HepG2 (cell line): ENCODE results near the gene FLYWCH1. TPM values are rescaled to one million over a fixed set of nuclear protein-coding genes. Genes with fewer than 3 reads are reported as not detected.

ENCODE experiments used
- FOXP4 ChIP-seq: sonication (generic); formaldehyde crosslinking; IDR thresholded peaks from 2 replicates; pipeline ENCODE4 v1.4.0; 2020; ENCODE audit warnings: missing genetic modification reagents
- GABPA ChIP-seq, 2 experiments: IDR thresholded peaks; 2 replicates each; pipeline ENCODE4 v1.6.1; 2011 to 2016; ENCODE audit warnings: low read depth in 2 of 2, low read length in 1 of 2, missing biosample characterization in 1 of 2, missing genetic modification characterization in 1 of 2
- GFI1 ChIP-seq: sonication (generic); formaldehyde crosslinking; IDR thresholded peaks from 2 replicates; pipeline ENCODE4 v1.5.0; 2020; ENCODE audit warnings: missing genetic modification reagents, mild to moderate bottlenecking, borderline replicate concordance
- NFE2L2 ChIP-seq: fragments of 150-350 bp; IDR thresholded peaks from 2 replicates; pipeline ENCODE4 v1.6.1; 2014; ENCODE audit warnings: low read length
- NFKBIZ ChIP-seq: IDR thresholded peaks from 2 replicates; pipeline ENCODE4 v1.6.1; 2018; ENCODE audit warnings: missing genetic modification reagents, missing compliant biosample characterization
- NR2C2 ChIP-seq: sonication (generic); formaldehyde crosslinking; IDR thresholded peaks from 2 replicates; pipeline ENCODE4 v1.4.0; 2020; ENCODE audit warnings: missing genetic modification reagents, mild to moderate bottlenecking, moderate library complexity, borderline replicate concordance
- SPEN ChIP-seq: sonication (generic); formaldehyde crosslinking; IDR thresholded peaks from 2 replicates; pipeline ENCODE4 v1.5.1; 2020; ENCODE audit warnings: low read depth, mild to moderate bottlenecking, missing genetic modification reagents
- TBP ChIP-seq: sonication (generic); formaldehyde crosslinking; IDR thresholded peaks from 2 replicates; pipeline ENCODE4 v1.5.0; 2020; ENCODE audit warnings: missing genetic modification reagents
- YEATS2 ChIP-seq: sonication (generic); formaldehyde crosslinking; IDR thresholded peaks from 2 replicates; pipeline ENCODE4 v1.4.0; 2020; ENCODE audit warnings: missing genetic modification reagents, borderline replicate concordance
- ZFP91 ChIP-seq: sonication (generic); formaldehyde crosslinking; IDR thresholded peaks from 2 replicates; pipeline ENCODE4 v1.9.0; 2022; ENCODE audit warnings: missing genetic modification reagents, mild to moderate bottlenecking, borderline replicate concordance
- ZSCAN22 ChIP-seq: sonication (generic); formaldehyde crosslinking; IDR thresholded peaks from 2 replicates; pipeline ENCODE4 v1.4.0; 2020; ENCODE audit warnings: mild to moderate bottlenecking, missing genetic modification reagents
- polyA plus RNA-seq, 8 experiments: library from polyadenylated mRNA; depleted of rRNA in 3 of 8; stranded (reverse) in 7 of 8; unstranded in 1 of 8; fragments of >200 nt; fragmentation: Illumina TruSeq in 4 of 8; extraction: Trizol in 4 of 8; gene quantifications; 2 replicates each; pipeline versions ENCODE4 v1.2.1 to v1.2.3, GENCODE V29; 2011 to 2016; ENCODE audit warnings: low read depth in 4 of 8, missing spikeins in 1 of 8, mixed read lengths in 1 of 8; ENCODE audit not compliant: insufficient read depth in 1 of 8
- total RNA-seq, 5 experiments: library from RNA; depleted of rRNA; stranded (reverse); fragments of >200 nt; fragmentation: Illumina TruSeq; extraction: Trizol; gene quantifications; 2 replicates each; pipeline ENCODE4 v1.2.3, GENCODE V29; 2016; ENCODE audit warnings: low read depth in 1 of 5
- TF ChIP-seq, protein P1 (sequence below): sonication (generic); formaldehyde crosslinking; IDR thresholded peaks from 2 replicates; pipeline ENCODE4 v1.4.0; 2020; ENCODE audit warnings: mild to moderate bottlenecking, missing genetic modification reagents
- TF ChIP-seq, protein P2 (sequence below): sonication (generic); formaldehyde crosslinking; IDR thresholded peaks from 2 replicates; pipeline ENCODE4 v1.5.0; 2020; ENCODE audit warnings: mild to moderate bottlenecking, missing genetic modification reagents
- TF ChIP-seq, protein P3 (sequence below): sonication (generic); formaldehyde crosslinking; IDR thresholded peaks from 2 replicates; pipeline ENCODE4 v1.4.0; 2020; ENCODE audit warnings: low read depth, missing genetic modification reagents

The FLYWCH1 gene
- total and polyA plus RNA-seq, 2 of the 13 experiments (the other 11 are each of a cell fraction or from before 2014, with no cell fraction given) = 7.3 to 12.4 TPM

- TF ChIP-seq, protein P1, sequence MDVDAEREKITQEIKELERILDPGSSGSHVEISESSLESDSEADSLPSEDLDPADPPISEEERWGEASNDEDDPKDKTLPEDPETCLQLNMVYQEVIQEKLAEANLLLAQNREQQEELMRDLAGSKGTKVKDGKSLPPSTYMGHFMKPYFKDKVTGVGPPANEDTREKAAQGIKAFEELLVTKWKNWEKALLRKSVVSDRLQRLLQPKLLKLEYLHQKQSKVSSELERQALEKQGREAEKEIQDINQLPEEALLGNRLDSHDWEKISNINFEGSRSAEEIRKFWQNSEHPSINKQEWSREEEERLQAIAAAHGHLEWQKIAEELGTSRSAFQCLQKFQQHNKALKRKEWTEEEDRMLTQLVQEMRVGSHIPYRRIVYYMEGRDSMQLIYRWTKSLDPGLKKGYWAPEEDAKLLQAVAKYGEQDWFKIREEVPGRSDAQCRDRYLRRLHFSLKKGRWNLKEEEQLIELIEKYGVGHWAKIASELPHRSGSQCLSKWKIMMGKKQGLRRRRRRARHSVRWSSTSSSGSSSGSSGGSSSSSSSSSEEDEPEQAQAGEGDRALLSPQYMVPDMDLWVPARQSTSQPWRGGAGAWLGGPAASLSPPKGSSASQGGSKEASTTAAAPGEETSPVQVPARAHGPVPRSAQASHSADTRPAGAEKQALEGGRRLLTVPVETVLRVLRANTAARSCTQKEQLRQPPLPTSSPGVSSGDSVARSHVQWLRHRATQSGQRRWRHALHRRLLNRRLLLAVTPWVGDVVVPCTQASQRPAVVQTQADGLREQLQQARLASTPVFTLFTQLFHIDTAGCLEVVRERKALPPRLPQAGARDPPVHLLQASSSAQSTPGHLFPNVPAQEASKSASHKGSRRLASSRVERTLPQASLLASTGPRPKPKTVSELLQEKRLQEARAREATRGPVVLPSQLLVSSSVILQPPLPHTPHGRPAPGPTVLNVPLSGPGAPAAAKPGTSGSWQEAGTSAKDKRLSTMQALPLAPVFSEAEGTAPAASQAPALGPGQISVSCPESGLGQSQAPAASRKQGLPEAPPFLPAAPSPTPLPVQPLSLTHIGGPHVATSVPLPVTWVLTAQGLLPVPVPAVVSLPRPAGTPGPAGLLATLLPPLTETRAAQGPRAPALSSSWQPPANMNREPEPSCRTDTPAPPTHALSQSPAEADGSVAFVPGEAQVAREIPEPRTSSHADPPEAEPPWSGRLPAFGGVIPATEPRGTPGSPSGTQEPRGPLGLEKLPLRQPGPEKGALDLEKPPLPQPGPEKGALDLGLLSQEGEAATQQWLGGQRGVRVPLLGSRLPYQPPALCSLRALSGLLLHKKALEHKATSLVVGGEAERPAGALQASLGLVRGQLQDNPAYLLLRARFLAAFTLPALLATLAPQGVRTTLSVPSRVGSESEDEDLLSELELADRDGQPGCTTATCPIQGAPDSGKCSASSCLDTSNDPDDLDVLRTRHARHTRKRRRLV = no peak
- no peak for TF ChIP-seq NFKBIZ (CRISPR knock-in tag)
- TF ChIP-seq, protein P2, sequence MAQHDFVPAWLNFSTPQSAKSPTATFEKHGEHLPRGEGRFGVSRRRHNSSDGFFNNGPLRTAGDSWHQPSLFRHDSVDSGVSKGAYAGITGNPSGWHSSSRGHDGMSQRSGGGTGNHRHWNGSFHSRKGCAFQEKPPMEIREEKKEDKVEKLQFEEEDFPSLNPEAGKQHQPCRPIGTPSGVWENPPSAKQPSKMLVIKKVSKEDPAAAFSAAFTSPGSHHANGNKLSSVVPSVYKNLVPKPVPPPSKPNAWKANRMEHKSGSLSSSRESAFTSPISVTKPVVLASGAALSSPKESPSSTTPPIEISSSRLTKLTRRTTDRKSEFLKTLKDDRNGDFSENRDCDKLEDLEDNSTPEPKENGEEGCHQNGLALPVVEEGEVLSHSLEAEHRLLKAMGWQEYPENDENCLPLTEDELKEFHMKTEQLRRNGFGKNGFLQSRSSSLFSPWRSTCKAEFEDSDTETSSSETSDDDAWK = no peak
- no peak for TF ChIP-seq TBP (CRISPR knock-in tag)
- peak; percentile 53; the same call in 1 of the 2 replicates for TF ChIP-seq NR2C2
- 0 out of 2 replicates have a peak, but pooled peaks have one; percentile 29 for TF ChIP-seq FOXP4 (CRISPR knock-in tag)
- peak; percentile 60 for TF ChIP-seq GABPA (IDR thresholded peaks at IDR 0.05; ENCODE audit: low read depth, low read length)
- TF ChIP-seq GABPA (CRISPR knock-in tag; IDR thresholded peaks at IDR 0.05; ENCODE audit: low read depth) = peak; percentile 66
- no peak; the same call in 1 of the 2 replicates for TF ChIP-seq SPEN (CRISPR knock-in tag)
- TF ChIP-seq NFE2L2 = no peak
- TF ChIP-seq ZFP91 (CRISPR knock-in tag) = peak; percentile 78
- no peak for TF ChIP-seq GFI1 (CRISPR knock-in tag)
- TF ChIP-seq, protein P3, sequence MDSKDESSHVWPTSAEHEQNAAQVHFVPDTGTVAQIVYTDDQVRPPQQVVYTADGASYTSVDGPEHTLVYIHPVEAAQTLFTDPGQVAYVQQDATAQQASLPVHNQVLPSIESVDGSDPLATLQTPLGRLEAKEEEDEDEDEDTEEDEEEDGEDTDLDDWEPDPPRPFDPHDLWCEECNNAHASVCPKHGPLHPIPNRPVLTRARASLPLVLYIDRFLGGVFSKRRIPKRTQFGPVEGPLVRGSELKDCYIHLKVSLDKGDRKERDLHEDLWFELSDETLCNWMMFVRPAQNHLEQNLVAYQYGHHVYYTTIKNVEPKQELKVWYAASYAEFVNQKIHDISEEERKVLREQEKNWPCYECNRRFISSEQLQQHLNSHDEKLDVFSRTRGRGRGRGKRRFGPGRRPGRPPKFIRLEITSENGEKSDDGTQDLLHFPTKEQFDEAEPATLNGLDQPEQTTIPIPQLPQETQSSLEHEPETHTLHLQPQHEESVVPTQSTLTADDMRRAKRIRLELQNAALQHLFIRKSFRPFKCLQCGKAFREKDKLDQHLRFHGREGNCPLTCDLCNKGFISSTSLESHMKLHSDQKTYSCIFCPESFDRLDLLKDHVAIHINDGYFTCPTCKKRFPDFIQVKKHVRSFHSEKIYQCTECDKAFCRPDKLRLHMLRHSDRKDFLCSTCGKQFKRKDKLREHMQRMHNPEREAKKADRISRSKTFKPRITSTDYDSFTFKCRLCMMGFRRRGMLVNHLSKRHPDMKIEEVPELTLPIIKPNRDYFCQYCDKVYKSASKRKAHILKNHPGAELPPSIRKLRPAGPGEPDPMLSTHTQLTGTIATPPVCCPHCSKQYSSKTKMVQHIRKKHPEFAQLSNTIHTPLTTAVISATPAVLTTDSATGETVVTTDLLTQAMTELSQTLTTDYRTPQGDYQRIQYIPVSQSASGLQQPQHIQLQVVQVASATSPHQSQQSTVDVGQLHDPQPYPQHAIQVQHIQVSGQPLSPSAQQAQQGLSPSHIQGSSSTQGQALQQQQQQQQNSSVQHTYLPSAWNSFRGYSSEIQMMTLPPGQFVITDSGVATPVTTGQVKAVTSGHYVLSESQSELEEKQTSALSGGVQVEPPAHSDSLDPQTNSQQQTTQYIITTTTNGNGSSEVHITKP (CRISPR knock-in tag) = 0 out of 2 replicates have a peak, but pooled peaks have one; percentile 15
- no peak for TF ChIP-seq YEATS2
- TF ChIP-seq ZSCAN22 (CRISPR knock-in tag) = no peak
Observed at GRCh38 chr16:2905241-2905987, 6.3 kb upstream of the FLYWCH1 start (continued).
